GM18873 (cell line): ENCODE measurements around the gene IFT20.
A peak's percentile ranks its signal among the peaks of the same experiment; 100 is the strongest.
"Not testable (repeated sequence)": the region's sequence is repeated elsewhere in the genome, so short reads cannot be mapped to it uniquely, and the experiment has no call there.

Source experiments
- ATAC-seq: cut with Tn5 transposase; IDR thresholded peaks from one replicate; pipeline ENCODE4 v1.9.1; 2021; ENCODE audit warnings: mild to moderate bottlenecking, moderate library complexity, moderate number of reproducible peaks; ENCODE audit not compliant: unreplicated experiment, low FRiP score

The IFT20 gene

DNA sequence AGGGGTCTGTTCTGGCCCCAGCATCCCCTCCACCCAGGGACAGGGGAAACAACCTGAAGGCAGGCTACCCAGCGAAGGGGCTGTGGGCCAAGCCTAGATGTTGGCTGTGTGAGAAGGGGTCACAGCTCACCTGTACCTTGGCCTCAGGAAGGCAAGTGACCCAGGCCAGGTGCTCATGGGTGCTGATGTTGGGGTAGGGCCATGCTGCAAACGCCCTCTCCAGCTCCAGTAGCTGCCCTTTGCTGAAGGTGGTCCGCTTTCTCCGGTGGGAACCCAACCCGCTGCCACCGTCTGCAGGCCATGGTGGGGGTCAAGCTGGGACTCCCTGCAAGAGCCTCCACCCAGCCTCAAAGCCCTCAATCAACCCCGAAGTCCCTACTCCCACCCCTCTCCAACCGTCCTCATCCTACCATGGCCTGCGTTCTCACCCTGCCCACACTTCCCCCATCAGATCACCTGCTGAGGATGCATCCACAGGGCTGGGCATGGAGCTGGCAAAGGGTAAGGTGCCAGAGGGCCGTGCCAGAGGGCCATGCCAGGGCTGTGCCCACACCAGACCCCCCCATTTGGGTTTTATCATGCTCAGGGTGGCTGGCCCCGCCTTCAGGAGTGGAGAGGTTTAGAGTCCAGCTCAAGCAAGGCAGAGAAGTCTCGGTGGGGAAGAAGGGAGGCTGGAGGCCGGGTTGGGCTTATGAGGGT is 29.5 kb upstream of the IFT20 start, which contains the start of gene SEBOX:
TSS of gene SEBOX (minus strand) at position 535 of the 699 bp plus-strand sequence. CDS start at position 487, 48 bp downstream.
- no peak for ATAC-seq

GRCh38 chr17:28363776-28364650 is 28.7 kb upstream of the IFT20 start:
- ATAC-seq: no peak

DNA sequence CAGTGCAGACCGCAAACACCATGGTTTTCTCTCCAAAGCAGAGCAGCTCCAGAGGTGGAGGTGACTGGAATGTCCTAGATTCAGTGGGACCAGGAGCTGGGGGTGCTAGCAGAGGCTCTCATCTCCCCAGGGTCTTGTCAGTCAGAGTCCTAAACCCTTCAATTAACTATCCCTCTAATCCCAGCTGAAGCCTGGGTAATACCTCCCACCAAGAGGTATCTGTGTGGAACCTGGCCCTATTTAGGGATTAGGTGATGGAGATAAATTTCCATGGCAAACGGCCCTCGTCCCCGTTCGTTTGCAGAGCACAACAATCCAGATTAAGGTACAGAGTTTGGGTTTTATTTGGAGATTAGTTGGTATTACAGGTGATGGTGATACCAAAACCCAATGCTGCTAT is 27.9 kb upstream of the IFT20 start:
- ATAC-seq: no peak

GRCh38 chr17:28357901-28358197 is 22.6 kb upstream of the IFT20 start:
- ATAC-seq: no peak

GRCh38 chr17:28357061-28357900 is 22.0 kb upstream of the IFT20 start, which contains the start of gene POLDIP2:
POLDIP2 (minus strand) TSS chr17:28357527; CDS start chr17:28357448, 79 bp downstream.
- peak; percentile 76 for ATAC-seq

DNA sequence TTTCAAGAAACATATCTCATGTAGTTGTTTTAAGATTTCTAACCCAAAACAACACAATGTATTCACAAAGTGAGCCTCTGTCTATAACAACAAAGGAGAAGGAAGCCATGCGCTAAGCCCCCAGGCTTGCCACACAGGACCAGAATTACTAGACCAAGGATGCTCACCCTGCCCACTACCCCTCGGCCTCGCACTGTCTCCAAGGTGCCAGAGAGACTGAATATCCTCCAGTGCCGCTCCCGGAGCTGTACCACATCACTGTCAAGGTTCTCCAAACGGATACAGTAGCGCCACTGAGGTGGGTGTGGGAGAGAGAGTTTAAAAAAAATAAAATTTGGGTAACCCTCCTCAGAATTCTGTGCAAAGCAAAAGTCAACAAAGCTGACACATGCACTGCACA is 15.0 kb upstream of the IFT20 start:
- ATAC-seq: no peak

DNA sequence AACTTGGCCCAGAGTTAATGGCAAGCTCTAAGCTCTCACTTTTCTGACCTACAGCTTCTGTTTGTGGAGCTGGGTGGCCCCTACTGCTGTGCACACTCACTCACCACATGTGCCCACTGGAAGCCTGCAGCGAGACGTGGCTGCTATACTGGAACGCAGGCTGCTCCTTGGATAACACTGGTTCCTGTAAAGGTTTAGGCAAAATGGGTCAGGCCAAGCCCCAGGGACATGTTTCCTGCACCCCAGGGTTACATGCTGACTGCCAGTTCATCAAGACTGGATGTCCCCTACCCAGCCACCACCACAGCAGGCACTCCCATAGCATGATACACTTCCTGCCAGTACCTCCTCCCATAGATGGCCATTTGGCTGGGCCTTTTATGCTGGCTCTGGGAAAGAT is 13.7 kb upstream of the IFT20 start:
- ATAC-seq: no peak

DNA sequence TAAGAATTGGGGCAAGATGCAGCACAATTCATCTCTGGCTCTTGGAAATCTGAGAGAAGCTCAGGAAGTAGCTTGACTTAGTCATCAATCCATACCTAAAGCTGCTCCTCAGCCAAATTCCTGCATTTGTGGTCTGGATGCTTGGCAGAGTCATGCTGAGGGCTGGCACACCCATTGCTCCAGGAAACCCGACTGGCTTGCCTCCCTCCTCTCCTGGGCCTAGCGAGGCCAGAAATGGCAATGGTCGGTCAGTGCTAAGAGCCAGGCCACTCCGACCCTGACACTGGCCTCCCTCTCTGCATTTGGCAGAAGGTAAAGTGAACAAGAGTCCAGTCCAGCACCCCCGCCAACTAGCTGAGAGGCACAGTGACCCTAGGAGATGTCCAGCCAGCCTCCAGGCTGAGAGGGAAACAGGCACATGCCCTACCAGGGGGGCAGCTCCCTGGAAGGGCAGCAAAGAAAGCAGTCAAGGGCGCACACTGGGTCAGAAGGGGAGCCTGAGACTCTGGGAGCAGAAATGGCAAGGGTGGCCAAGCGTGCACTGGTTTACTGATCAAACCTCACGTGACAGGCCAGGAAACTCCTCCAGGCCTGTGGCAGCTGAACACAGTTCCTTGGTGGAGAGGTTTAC is 12.1 kb upstream of the IFT20 start:
- ATAC-seq: no peak

DNA sequence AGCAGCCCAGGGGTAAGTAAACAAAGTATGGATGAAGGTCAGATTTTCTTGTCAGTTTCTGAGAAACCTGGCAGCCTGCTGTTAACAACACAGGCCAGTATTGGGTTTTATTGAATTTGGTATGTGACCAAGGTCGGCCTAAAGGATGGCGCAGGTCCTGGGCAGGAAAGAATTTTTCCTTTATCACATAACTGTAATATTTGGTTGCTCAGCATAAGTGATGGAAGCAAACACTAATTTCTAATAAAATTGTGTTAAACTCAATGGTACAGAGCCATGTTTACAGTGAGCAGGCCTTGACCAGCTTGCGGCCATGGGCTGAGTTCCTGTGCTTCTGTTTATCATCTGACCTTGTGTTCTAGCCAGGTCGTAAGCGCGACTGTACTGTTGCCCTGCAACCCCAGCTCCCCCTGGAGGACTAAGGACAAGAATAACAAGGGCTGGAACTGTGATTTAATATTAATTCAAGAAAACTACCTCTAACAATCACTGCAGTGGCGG is 11.5 kb upstream of the IFT20 start:
- no peak for ATAC-seq

DNA sequence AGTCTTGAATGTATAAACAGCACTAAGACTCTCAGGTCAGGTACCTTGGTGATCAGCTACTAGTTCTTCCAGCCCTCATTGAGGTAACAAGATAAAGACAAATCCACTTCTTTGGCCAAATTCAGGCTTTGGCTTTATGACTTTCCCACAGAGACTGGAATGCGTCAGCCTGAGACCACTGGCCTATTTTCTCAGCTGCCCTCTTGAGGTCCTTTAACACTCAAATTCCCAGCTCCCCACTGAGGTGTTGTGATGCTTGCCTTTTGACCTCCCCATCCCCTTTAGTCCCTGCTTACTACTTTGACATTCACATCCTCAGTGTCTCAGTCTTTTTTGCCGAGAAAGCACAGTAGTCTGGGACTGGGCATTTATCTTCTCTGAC is 10.9 kb upstream of the IFT20 start:
- ATAC-seq: no peak

DNA sequence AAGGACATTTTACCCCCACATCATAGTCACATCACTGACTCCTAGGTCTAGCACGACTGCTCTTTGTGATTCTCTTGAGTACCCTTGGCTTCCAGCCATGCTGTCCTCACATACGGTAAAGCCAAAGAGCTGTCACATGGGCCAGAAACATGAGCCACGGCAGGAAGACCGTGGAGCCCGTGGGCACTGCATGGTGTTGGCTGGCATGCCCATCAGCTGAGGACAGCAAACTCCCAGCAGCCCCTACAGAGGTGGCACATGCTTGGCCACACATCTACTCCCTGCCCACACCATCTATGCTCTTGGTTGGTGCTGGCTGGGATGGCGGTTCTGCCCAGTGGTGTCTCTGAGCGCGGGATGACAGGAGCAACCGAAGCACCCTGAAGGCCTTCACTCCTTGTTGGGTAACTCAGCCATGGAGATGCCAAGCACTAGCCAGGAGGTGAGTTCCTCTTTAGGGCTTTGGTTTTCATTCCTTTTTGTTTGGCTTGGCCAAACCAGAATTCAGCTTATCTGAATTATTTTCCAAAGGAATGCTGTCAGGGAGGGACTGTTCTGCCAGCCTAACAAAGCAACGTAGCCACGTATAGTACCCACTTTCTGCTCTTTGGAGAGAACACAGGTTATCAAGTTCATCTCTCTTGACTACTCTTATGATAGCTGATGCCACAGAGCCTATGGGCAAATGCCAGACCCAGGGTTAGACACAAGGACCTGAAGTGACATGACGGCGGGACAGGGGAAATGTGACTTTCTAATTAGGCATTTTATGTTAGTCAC is 10.3 kb upstream of the IFT20 start:
- no peak for ATAC-seq

GRCh38 chr17:28344435-28344901 is 9.2 kb upstream of the IFT20 start:
- no peak for ATAC-seq

DNA sequence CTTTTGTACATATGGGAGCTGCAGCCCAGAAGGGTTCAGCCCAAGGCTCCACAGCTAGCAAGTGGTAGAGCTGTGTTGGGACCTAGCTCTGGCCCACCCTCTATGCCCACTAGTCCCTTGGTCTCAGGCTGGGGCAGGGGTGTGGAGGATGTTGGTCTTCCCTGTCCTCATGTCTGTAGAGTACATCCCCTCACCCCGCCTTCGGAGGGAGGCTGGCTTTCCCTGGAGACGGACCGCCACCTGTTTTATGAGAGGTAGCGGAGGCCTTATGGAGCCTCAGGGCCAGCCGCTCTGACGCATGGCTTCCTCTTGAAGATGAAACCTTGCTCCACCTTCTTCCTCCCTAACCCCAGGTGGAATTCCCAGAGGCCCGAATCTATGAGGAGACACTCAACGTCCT is 8.7 kb upstream of the IFT20 start:
- ATAC-seq: no peak

DNA sequence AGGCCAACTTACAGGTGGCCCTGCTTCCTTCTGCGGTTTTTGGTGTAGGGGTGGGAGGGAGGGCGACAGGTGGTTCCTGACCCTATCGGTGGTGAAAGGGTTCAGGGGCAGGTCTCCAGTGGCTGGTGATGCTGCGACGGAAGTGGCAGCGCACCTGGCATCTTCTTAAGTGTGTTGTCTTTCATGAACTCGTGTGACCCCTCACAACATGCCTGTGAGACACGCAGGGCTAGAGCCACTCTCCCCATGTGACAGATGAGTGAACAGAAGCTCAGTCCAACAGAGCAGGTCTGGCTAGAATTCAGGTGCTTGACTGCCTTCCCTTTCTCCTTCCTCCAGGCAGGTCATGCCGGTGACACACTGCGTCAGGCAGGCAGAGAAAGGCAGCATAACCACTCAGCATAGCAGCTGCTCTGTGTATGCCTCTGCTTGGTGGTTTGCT is 8.2 kb upstream of the IFT20 start:
- ATAC-seq: no peak

DNA sequence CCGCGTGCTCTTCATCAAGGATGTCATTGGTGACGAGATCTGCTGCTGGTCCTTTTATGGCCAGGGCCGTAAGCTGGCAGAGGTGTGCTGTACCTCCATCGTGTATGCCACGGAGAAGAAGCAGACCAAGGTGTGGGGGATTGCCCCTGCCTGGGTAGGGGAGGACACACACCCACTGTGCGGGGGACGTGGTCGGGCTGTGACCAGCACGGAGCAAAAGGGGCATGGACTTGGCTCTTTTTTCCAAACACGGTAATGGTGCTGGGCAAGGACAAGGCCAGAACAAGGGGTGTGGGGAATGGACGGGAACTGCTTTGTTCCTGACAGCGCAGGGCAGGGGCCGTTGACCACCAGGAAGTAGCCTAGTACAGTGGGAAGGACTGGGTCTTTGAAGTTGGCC is 7.0 kb upstream of the IFT20 start:
- ATAC-seq: no peak

GRCh38 chr17:28341516-28341915 is 6.2 kb upstream of the IFT20 start:
- no peak for ATAC-seq

GRCh38 chr17:28340374-28340773 is 5.1 kb upstream of the IFT20 start:
- no peak for ATAC-seq

GRCh38 chr17:28339431-28339830 is 4.2 kb upstream of the IFT20 start:
- no peak for ATAC-seq

DNA sequence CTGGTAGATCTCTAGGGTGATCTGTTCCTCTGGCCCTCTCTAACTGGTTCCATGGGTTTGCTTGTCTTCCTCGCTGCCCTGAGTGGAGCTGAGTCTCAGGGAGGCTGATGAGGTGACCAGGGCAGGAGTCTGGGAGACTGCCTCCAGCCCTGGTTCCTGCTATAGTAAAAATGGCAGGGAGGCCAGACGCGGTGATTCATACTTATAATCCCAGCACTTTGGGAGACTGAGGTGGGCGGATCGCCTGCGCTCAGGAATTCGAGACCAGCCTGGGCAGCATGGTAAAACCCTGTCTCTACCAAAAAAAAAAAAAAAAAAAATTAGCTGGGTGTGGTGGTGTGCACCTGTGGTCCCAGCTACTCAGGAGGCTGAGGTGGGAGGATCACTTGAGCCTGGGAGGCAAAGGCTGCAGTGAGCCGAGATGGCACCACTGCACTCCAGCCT is 3.5 kb upstream of the IFT20 start:
- not testable (repeated sequence) for ATAC-seq
